Astrocyte (in vitro differentiated cells and primary cell): ENCODE measurements around the gene NR1H2. TPM values are rescaled to one million over a fixed set of nuclear protein-coding genes. Genes with fewer than 3 reads are reported as not detected.

Experiments
- DNase-seq: peaks from one replicate; pipeline ENCODE4 v3.0.0-alpha.2; 2010; ENCODE audit warnings: low read depth
- FAIRE-seq: peaks from 2 replicates; lab custom pipeline; 2011; peaks lifted over from hg19 to GRCh38; lab: Jason Lieb, UNC
- H2AFZ ChIP-seq: 2 replicates; pipeline ENCODE4 v1.6.0; 2012; ENCODE audit warnings: low read depth, low read length, inconsistent platforms
- H3K27ac ChIP-seq: 2 replicates; pipeline ENCODE4 v1.5.1; 2011; ENCODE audit warnings: low read depth, low read length, inconsistent platforms
- H3K27me3 ChIP-seq: 2 replicates; pipeline ENCODE4 v1.6.0; 2011; ENCODE audit warnings: low read length, inconsistent platforms; ENCODE audit not compliant: insufficient read depth
- H3K36me3 ChIP-seq: 2 replicates; pipeline ENCODE4 v1.5.1; 2011; ENCODE audit warnings: low read length, inconsistent platforms; ENCODE audit not compliant: insufficient read depth
- H3K4me1 ChIP-seq: 2 replicates; pipeline ENCODE4 v1.5.1; 2011; ENCODE audit warnings: low read length, inconsistent platforms; ENCODE audit not compliant: insufficient read depth
- H3K4me2 ChIP-seq: 2 replicates; pipeline ENCODE4 v1.6.0; 2012; ENCODE audit warnings: low read length, inconsistent platforms
- H3K4me3 ChIP-seq: 2 replicates; pipeline ENCODE4 v1.5.1; 2011; ENCODE audit warnings: low read depth, mild to moderate bottlenecking, low read length, inconsistent platforms; ENCODE audit not compliant: insufficient read depth
- H3K79me2 ChIP-seq: 2 replicates; pipeline ENCODE4 v1.6.0; 2012; ENCODE audit warnings: mild to moderate bottlenecking, low read length, inconsistent platforms; ENCODE audit not compliant: insufficient read depth
- H3K9ac ChIP-seq: 2 replicates; pipeline ENCODE4 v1.6.0; 2012; ENCODE audit warnings: mild to moderate bottlenecking, low read length, inconsistent platforms
- H3K9me3 ChIP-seq: 2 replicates; pipeline ENCODE4 v1.5.1; 2012; ENCODE audit warnings: low read depth, mild to moderate bottlenecking, low read length, inconsistent platforms; ENCODE audit not compliant: insufficient read depth
- H4K20me1 ChIP-seq: 2 replicates; pipeline ENCODE4 v1.6.0; 2012; ENCODE audit warnings: low read length, inconsistent platforms; ENCODE audit not compliant: insufficient read depth
- H3K27ac Mint-ChIP-seq: one replicate; pipeline ENCODE4 v1.8.0; 2021; ENCODE audit warnings: mild to moderate bottlenecking, mixed read lengths; ENCODE audit not compliant: unreplicated experiment
- H3K27me3 Mint-ChIP-seq: one replicate; pipeline ENCODE4 v1.8.0; 2021; ENCODE audit warnings: low read depth, mixed read lengths; ENCODE audit not compliant: unreplicated experiment
- H3K36me3 Mint-ChIP-seq: one replicate; pipeline ENCODE4 v1.8.0; 2021; ENCODE audit warnings: low read depth, mixed read lengths; ENCODE audit not compliant: unreplicated experiment
- H3K4me1 Mint-ChIP-seq: one replicate; pipeline ENCODE4 v1.8.0; 2021; ENCODE audit warnings: low read depth, mixed read lengths; ENCODE audit not compliant: unreplicated experiment
- H3K4me3 Mint-ChIP-seq: one replicate; pipeline ENCODE4 v1.8.0; 2021; ENCODE audit warnings: mild to moderate bottlenecking, moderate library complexity, mixed read lengths; ENCODE audit not compliant: unreplicated experiment
- H3K9me3 Mint-ChIP-seq: one replicate; pipeline ENCODE4 v1.8.0; 2021; ENCODE audit warnings: mild to moderate bottlenecking, mixed read lengths; ENCODE audit not compliant: unreplicated experiment
- CTCF ChIP-seq: IDR thresholded peaks from 2 replicates; pipeline ENCODE4 v1.5.1; 2011; ENCODE audit warnings: low read depth, mild to moderate bottlenecking, inconsistent platforms, low read length, moderate library complexity; ENCODE audit not compliant: insufficient read depth
- EZH2 ChIP-seq: IDR thresholded peaks from 2 replicates; pipeline ENCODE4 v1.6.1; 2012; ENCODE audit warnings: mild to moderate bottlenecking, low read length, inconsistent platforms; ENCODE audit not compliant: insufficient read depth
- total RNA-seq: library from RNA; stranded (reverse); gene quantifications from 2 replicates; pipeline ENCODE4 v1.2.1, GENCODE V29; 2021

The NR1H2 gene
- total RNA-seq, 1 donor from 2014 or later: 33.4 TPM

- Histone ChIP-seq H3K4me2 (no peak overlapping the region), H3K36me3 (no peaks in the 10 kb centered on the region), H3K79me2 (no peaks in the 10 kb centered on the region), H4K20me1 (no peaks in the 10 kb centered on the region), H3K9me3 (no peaks in the 10 kb centered on the region), H3K4me1 (no peaks in the 10 kb centered on the region), H3K27me3 (peaks cover 16% of the 10 kb centered on the region), H2AFZ (no peak overlapping the region), H3K9ac (no peak overlapping the region), H3K4me3 (no peak overlapping the region), H3K27ac (no peak overlapping the region)
- Mint-ChIP-seq H3K9me3 (peaks cover 3% of the 10 kb centered on the region), H3K36me3 (no peaks in the 10 kb centered on the region), H3K27me3 (peaks cover 21% of the 10 kb centered on the region), H3K4me3 (no peak overlapping the region), H3K27ac (no peak overlapping the region), H3K4me1 (no peaks in the 10 kb centered on the region)
- TF ChIP-seq EZH2 (peak; percentile 42), CTCF (no peak)
- FAIRE-seq: no peak
- DNase-seq: no peak
Observed at GRCh38 chr19:50419022-50419579, 42.8 kb downstream of the NR1H2 start.

GRCh38 chr19:50419580-50420035 is 43.4 kb downstream of the NR1H2 start:
- no peaks in the 10 kb centered on the region for H3K4me1 Mint-ChIP-seq
- TF ChIP-seq EZH2 (no peak), CTCF (no peak)
- Histone ChIP-seq H3K9ac (no peak overlapping the region), H3K9me3 (no peaks in the 10 kb centered on the region), H3K4me2 (no peak overlapping the region), H4K20me1 (no peaks in the 10 kb centered on the region), H3K27me3 (peaks cover 16% of the 10 kb centered on the region), H3K27ac (no peak overlapping the region), H3K4me3 (no peak overlapping the region), H3K36me3 (no peaks in the 10 kb centered on the region), H3K79me2 (no peaks in the 10 kb centered on the region), H2AFZ (no peak overlapping the region), H3K4me1 (no peaks in the 10 kb centered on the region)
- H3K4me3 Mint-ChIP-seq: no peak overlapping the region
- peaks cover 5% of the 10 kb centered on the region for H3K9me3 Mint-ChIP-seq
- no peak for DNase-seq
- no peak overlapping the region for H3K27ac Mint-ChIP-seq
- no peak for FAIRE-seq
- H3K27me3 Mint-ChIP-seq: peaks cover 21% of the 10 kb centered on the region
- no peaks in the 10 kb centered on the region for H3K36me3 Mint-ChIP-seq

- Histone ChIP-seq H3K27me3 (peaks cover 16% of the 10 kb centered on the region), H3K79me2 (no peaks in the 10 kb centered on the region), H3K4me1 (no peaks in the 10 kb centered on the region), H3K4me3 (no peak overlapping the region), H2AFZ (no peak overlapping the region), H3K27ac (no peak overlapping the region), H3K36me3 (no peaks in the 10 kb centered on the region), H4K20me1 (no peaks in the 10 kb centered on the region), H3K9me3 (no peaks in the 10 kb centered on the region), H3K9ac (no peak overlapping the region), H3K4me2 (no peak overlapping the region)
- TF ChIP-seq CTCF: no peak
- TF ChIP-seq EZH2: no peak
- H3K4me3 Mint-ChIP-seq: no peak overlapping the region
- no peaks in the 10 kb centered on the region for H3K36me3 Mint-ChIP-seq
- H3K27me3 Mint-ChIP-seq: peaks cover 21% of the 10 kb centered on the region
- H3K4me1 Mint-ChIP-seq: no peaks in the 10 kb centered on the region
- peaks cover 5% of the 10 kb centered on the region for H3K9me3 Mint-ChIP-seq
- no peak for DNase-seq
- FAIRE-seq: no peak
- H3K27ac Mint-ChIP-seq: no peak overlapping the region
Observed at GRCh38 chr19:50420127-50420526, 43.9 kb downstream of the NR1H2 start.
